SK-N-SH treated with all-trans-retinoic acid at 6 μM for 48 hours (cell line): ENCODE data around the gene PKNOX2.

Experiments
- CSDC2 ChIP-seq: fragments of 250-450 bp; sonication (Bioruptor Pico); IDR thresholded peaks from 2 replicates; pipeline ENCODE4 v1.5.0; 2020; ENCODE audit warnings: mild to moderate bottlenecking, moderate library complexity
- ZNF565 ChIP-seq: fragments of 450-650 bp; formaldehyde crosslinking; conservative IDR thresholded peaks from 2 replicates; pipeline ENCODE4 v1.5.0; 2020; ENCODE audit warnings: low read depth, mild to moderate bottlenecking, moderate library complexity
- TF ChIP-seq, protein P1 (sequence below): fragments of 250-450 bp; sonication (Bioruptor Pico); IDR thresholded peaks from 2 replicates; pipeline ENCODE4 v1.8.0; 2020; ENCODE audit warnings: mild to moderate bottlenecking, moderate library complexity, borderline replicate concordance

- TF ChIP-seq ZNF565 (CRISPR knock-in tag): no peak
- no peak for TF ChIP-seq CSDC2
- TF ChIP-seq, protein P1, sequence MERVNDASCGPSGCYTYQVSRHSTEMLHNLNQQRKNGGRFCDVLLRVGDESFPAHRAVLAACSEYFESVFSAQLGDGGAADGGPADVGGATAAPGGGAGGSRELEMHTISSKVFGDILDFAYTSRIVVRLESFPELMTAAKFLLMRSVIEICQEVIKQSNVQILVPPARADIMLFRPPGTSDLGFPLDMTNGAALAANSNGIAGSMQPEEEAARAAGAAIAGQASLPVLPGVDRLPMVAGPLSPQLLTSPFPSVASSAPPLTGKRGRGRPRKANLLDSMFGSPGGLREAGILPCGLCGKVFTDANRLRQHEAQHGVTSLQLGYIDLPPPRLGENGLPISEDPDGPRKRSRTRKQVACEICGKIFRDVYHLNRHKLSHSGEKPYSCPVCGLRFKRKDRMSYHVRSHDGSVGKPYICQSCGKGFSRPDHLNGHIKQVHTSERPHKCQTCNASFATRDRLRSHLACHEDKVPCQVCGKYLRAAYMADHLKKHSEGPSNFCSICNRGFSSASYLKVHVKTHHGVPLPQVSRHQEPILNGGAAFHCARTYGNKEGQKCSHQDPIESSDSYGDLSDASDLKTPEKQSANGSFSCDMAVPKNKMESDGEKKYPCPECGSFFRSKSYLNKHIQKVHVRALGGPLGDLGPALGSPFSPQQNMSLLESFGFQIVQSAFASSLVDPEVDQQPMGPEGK: no peak
These were observed 299.2 kb downstream of the PKNOX2 start for GRCh38 chr11:125463590-125464269.
